Stimulated activated CD4-positive, alpha-beta T cell treated with anti-CD3 and anti-CD28 coated beads, Interleukin-4, amount 100 ng/mL, for 48 hours (primary cell): ENCODE results near the gene ADD2.
A peak's percentile ranks its signal among the peaks of the same experiment; 100 is the strongest.

Source experiments
- DNase-seq, 2 donors: peaks; one replicate each; pipeline ENCODE4 v3.0.0-alpha.2; 2020; ENCODE audit warnings: low read depth in 2 of 2

The ADD2 gene

GRCh38 chr2:70785137-70785911 is 17.3 kb upstream of the ADD2 start:
- DNase-seq = peak; percentile 7 to 18

- no peak for DNase-seq
Measured at GRCh38 chr2:70784320-70784719, 16.3 kb upstream of the ADD2 start.

DNA sequence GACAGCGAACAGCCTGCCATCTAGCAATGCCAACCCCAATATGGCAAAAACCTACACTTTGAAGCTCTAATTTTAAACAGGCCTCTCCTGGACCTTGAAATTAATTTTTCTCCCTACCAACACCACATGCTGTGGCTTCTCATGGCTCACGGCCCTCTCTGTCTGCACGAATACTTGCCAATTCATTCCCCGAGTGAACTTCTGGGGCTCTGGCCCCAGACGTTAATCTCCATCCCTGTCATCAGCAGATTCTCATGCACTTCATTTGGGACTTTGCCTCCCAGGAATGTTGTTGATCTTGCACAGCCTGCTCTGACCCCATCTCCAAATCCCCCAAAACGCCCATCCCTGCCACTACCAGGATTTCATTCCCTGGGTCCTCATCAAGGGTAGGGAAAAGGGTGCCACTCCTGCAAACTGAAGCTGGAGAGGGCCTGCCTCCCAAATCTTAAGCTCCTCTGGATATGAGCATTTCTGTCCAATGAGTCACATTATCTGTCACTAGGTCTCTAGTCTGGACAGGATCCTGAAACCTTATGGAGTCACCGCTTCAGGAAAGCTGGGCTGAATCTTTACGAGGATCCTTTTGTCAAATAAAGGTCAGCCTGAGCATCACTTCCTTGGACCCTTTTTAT is 12.0 kb upstream of the ADD2 start:
- DNase-seq = no peak

GRCh38 chr2:70779491-70779890 is 11.5 kb upstream of the ADD2 start:
- no peak for DNase-seq

GRCh38 chr2:70778676-70779075 is 10.7 kb upstream of the ADD2 start:
- DNase-seq = no peak

DNA sequence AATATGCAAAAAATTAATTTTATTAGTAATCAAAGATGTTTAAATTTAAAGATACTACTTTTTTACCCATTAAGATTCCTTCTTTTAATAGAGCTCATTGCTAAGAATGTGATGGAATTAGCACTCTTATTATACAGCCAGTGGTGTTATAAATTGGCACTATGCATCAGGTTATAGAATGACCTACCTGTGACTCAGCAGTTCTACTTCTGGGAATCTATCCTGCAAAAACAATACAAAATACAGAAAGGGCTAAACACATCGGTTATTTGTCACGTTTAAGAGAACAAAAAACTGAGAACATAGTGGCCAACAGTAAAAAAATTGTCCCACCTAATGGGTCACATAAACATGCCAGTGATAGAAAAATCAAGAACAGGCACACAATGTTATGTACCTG is 9.4 kb upstream of the ADD2 start:
- no peak for DNase-seq

- no peak for DNase-seq
Measured at GRCh38 chr2:70776266-70776665, 8.3 kb upstream of the ADD2 start.

DNA sequence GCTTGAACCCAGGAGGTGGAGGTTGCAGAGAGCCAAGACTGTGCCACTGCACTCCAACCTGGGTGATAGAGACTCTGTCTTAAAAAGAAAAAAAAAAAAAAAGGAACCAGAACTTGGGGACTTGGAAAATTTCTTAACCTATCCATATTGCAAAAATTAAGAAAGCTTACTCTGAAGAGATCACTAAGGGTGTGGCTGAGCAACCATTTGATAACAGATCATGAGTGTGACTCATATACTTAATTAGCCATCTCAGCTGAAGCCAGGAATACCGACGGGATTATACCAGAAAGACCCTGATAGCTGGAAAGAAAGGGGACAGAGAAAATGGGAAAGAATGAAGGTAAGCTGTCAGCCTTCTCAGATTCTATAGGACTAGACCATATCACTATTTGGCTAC is 7.1 kb upstream of the ADD2 start:
- DNase-seq = no peak

GRCh38 chr2:70772486-70773155 is 4.6 kb upstream of the ADD2 start:
- no peak for DNase-seq

DNA sequence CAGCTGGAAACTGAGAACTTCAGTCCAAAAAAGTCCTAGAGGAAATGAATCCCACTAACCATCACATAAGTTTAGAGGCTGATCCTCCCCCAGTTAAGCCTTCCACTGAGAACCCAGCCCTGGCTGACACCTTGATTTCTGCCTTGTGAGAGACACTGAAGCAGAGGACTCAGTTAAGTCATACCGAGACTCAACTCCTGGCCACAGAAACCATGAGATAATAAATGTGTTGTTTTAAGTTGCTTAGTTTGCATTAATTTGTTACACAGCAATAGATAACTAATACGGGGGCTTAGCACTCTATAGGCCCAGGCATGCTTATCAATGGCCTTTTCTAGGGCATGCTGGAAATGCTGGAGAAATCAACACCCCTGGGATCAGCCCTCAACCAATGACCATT is 3.4 kb upstream of the ADD2 start:
- DNase-seq = no peak

DNA sequence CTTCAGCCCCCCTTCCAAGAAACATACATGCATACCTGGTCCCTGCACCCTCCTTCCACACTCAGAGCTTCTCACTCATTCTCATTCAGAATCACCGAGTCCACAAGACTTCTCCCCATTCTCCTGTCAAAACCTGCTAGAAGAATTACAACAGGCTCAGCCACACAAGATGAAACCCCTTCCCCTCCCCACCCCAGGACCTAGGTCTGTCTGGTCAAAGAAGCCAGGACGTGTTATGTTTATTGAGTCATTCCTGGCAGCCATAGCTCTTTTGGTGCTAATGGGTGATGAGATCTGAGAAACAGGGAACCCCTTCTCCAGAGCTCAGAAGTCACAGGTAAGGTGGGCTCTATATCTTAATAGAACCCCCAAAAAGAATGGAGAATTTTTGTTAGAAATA is 1.4 kb upstream of the ADD2 start:
- DNase-seq = no peak

DNA sequence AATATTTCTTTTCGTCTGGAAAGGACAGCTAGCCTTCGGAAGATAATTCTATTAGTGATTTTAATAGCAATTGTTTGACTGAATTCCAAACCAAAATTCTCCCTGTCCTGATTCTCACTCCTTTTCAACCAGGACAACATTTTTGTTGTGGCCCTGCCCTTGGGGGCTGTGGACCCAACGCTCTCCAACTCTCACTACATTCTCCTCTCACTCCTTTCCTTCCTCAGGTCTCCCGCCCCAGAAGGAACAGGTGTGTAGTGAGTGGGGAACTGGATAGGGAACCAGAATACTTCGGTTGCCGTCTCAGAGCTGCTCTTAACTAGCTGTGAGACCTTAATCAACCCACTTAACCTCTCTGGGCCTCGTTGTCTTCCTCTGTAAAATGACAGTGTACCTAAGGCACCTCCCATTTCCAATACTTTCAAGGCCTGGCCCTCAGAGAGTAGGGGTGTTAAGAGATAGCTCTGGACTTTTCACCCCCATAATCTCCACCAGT is 638 bp upstream of the ADD2 start:
- DNase-seq = no peak

- peak in 1 of 2 donors; percentile 4 for DNase-seq
Measured at GRCh38 chr2:70767079-70767698, 811 bp downstream of the ADD2 start.

DNA sequence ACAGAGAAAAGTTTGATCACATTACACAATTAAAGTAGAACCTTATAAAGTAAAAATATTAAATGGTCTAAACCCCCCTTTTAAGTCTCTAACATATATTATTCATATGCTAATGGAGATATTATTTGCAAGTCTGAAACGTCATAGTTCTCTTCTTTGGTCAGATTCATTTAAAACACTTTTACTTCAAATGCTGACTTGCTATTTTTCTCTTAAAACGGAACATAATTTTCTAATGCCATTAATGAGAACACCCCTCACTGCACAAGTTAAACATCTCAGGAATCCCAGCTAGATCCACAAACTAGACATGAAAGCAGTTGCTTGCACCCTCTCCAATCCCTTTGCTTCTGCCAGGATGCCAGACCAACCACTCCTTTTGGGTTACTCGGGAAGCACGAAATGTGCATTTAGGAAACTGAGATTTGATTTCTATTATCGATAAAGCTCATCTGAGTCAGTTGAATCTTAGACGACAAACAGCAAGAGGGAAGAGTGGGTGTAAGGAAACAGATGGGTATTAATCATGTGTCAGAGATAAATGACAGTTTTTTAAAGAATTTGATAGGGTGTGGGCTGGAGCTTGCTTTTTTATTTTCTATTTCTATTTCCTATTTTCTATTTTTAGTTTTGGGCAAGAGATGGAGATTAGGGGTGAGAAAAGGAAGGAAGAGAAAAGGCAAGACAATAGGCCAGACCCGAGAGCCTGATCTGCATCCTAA is 1.5 kb downstream of the ADD2 start:
- no peak for DNase-seq

GRCh38 chr2:70765507-70765906 is 2.5 kb downstream of the ADD2 start:
- DNase-seq = no peak

- DNase-seq = no peak
Measured at GRCh38 chr2:70759446-70759845, 8.6 kb downstream of the ADD2 start.

DNA sequence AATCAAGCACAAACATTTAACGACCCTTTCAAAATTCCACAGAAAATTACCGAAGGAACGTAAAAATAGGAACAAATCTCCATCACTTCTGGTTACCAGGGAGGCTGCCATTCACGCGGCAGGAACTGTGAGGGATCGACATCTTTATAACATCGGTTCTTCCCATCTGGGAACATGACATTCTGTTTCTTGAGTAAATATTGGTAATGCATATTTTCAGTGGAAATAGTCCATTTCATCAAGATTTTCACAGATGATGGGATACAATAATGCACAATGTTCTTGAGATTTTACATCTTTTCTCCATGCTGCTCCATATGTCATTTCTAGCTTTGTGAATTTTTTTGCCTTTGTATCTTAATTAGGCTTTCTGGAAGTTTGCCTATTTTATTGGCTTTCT is 10.0 kb downstream of the ADD2 start:
- DNase-seq = no peak

- no peak for DNase-seq
Measured at GRCh38 chr2:70757360-70757759, 10.6 kb downstream of the ADD2 start.

DNA sequence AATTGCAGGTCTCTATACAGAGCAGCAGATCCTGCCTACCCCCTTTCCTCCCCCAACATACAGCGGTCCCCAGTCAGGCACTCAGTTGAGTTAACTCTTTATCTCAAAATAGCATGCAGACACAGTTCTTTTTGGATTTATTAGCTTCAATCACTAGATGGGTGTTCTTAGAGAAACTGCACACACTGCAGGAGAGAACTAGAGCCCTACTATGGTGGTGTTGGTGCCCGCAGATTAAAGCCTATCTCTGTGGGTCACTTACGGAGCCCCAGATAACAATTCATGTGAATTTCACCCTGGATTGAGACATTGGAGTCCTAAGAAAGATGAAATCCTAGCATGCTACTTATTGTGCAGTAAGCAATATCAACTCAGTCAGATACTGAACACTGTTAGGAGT is 11.9 kb downstream of the ADD2 start:
- no peak for DNase-seq

DNA sequence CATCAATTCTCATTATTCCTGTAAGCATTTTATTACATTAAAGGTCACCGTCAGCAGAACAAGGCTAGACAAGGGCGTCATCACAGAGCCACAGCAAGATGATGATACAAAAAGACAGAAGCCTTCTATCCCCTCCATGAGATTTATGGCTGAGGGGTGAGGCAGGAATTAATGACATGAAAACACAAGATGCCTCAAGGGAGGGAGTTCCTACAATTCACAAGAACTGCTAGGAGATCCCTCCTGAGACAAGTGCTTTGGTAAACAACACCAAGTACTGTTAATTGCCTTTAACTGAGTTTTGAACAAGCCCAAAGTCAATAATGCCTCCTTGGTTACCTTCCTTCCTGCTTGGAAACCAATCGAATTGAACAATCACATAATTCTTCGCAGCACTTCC is 14.1 kb downstream of the ADD2 start:
- no peak for DNase-seq

GRCh38 chr2:70753031-70753430 is 15.0 kb downstream of the ADD2 start:
- DNase-seq = no peak

DNA sequence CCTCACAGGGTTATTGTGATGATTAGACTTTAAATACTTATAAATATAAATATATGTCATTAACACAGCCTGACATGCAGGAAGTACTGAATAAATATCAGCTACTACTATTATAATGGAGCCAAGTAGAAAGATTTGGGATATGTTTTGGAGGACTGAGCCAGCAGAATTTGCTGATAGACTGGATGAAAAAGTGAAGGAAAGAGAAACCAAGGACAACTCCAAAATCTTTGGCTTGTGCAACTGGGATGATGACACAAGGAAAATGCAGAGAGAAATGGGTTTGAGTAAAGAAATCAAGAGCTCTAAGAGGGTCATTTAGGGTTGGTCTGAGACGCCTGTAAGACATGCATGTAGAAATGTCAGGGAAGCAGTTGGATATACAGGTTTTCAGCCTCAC is 15.6 kb downstream of the ADD2 start:
- DNase-seq = no peak
